Hypothalamus (tissue), 51 donors: ENCODE data around the gene FMN2.
A peak's percentile ranks its signal among the peaks of the same experiment; 100 is the strongest.

Experiments
- DNase-seq, 51 donors: peaks; one replicate each; lab custom pipeline; 2025; lab: John Stamatoyannopoulos, UW

The FMN2 gene

GRCh38 chr1:240467895-240468294, 376.2 kb downstream of the FMN2 start:
- no peak for DNase-seq

GRCh38 chr1:240468656-240469055, 377.0 kb downstream of the FMN2 start:
- no peak for DNase-seq

GRCh38 chr1:240474133-240474614, 382.5 kb downstream of the FMN2 start:
- no peak for DNase-seq

GRCh38 chr1:240475832-240476231, 384.1 kb downstream of the FMN2 start:
- no peak for DNase-seq

- DNase-seq: no peak
Observed at GRCh38 chr1:240478536-240478935, 386.9 kb downstream of the FMN2 start.

GRCh38 chr1:240484804-240485443, 393.2 kb downstream of the FMN2 start:
- no peak for DNase-seq

- DNase-seq: no peak
Observed at GRCh38 chr1:240486611-240487010, 394.9 kb downstream of the FMN2 start.

GRCh38 chr1:240487493-240487892, 395.8 kb downstream of the FMN2 start:
- no peak for DNase-seq

- DNase-seq: no peak
Observed at GRCh38 chr1:240491156-240491555, 399.5 kb downstream of the FMN2 start.

GRCh38 chr1:240491796-240492195, 400.1 kb downstream of the FMN2 start:
- no peak for DNase-seq

GRCh38 chr1:240492832-240493440, 401.3 kb downstream of the FMN2 start:
- DNase-seq: peak in 9 of 51 donors; percentile 1 to 28 (median 8)

- no peak for DNase-seq
Observed at GRCh38 chr1:240495601-240496000, 403.9 kb downstream of the FMN2 start.

GRCh38 chr1:240496356-240496755, 404.7 kb downstream of the FMN2 start:
- no peak for DNase-seq

- no peak for DNase-seq
Observed at GRCh38 chr1:240496941-240497340, 405.3 kb downstream of the FMN2 start.

GRCh38 chr1:240497908-240498307, 406.2 kb downstream of the FMN2 start:
- DNase-seq: no peak

- DNase-seq: no peak
Observed at GRCh38 chr1:240498335-240498734, 406.7 kb downstream of the FMN2 start.

GRCh38 chr1:240499012-240499411, 407.3 kb downstream of the FMN2 start:
- no peak for DNase-seq

GRCh38 chr1:240500647-240501046, 409.0 kb downstream of the FMN2 start:
- DNase-seq: no peak

- DNase-seq: no peak
Observed at GRCh38 chr1:240501115-240501514, 409.4 kb downstream of the FMN2 start.

- DNase-seq: no peak
Observed at GRCh38 chr1:240503036-240503435, 411.4 kb downstream of the FMN2 start.

- DNase-seq: no peak
Observed at GRCh38 chr1:240503558-240503957, 411.9 kb downstream of the FMN2 start.

- no peak for DNase-seq
Observed at GRCh38 chr1:240506176-240506575, 414.5 kb downstream of the FMN2 start.

- no peak for DNase-seq
Observed at GRCh38 chr1:240508201-240508600, 416.5 kb downstream of the FMN2 start.
